Thoracic aorta (tissue), 2 donors: Measurements from ENCODE around the gene STIL. TPM values are rescaled to one million over a fixed set of nuclear protein-coding genes. Genes with fewer than 3 reads are reported as not detected.
A peak's percentile ranks its signal among the peaks of the same experiment; 100 is the strongest.

Source experiments
- ATAC-seq: fragments of 150-250 bp; one replicate; pipeline ENCODE4 v1.8.0; 2017; ENCODE audit warnings: low read depth; ENCODE audit not compliant: insufficient number of reproducible peaks, low FRiP score
- DNase-seq: peaks from one replicate; pipeline ENCODE4 v3.0.0-alpha.2; 2020; ENCODE audit warnings: low spot score
- H3K27ac ChIP-seq, 2 donors: fragments of 200-600 bp; sonication (generic); 1 replicate in 1 of 2; 2 replicates in 1 of 2; pipeline ENCODE4 v1.5.1; 2016; ENCODE audit warnings: mild to moderate bottlenecking in 2 of 2, moderate library complexity in 2 of 2
- H3K27me3 ChIP-seq: fragments of 200-600 bp; sonication (generic); replicated peaks from 2 replicates; pipeline ENCODE4 v1.6.0; 2016; ENCODE audit warnings: mild to moderate bottlenecking; ENCODE audit not compliant: insufficient read depth
- H3K36me3 ChIP-seq: fragments of 200-600 bp; sonication (generic); one replicate; pipeline ENCODE4 v1.5.1; 2016
- H3K4me1 ChIP-seq, 2 donors: fragments of 200-600 bp; sonication (generic); 1 replicate in 1 of 2; 2 replicates in 1 of 2; pipeline versions ENCODE4 v1.5.1 to v1.6.0; 2016; ENCODE audit warnings: low read depth in 2 of 2, mild to moderate bottlenecking in 1 of 2; ENCODE audit not compliant: control insufficient read depth in 1 of 2
- H3K4me3 ChIP-seq: fragments of 200-600 bp; sonication (generic); 2 replicates; pipeline ENCODE4 v1.5.1; 2016; ENCODE audit warnings: mild to moderate bottlenecking
- H3K9me3 ChIP-seq: fragments of 200-600 bp; sonication (generic); 2 replicates; pipeline ENCODE4 v1.5.1; 2016
- total RNA-seq, 2 donors: library from RNA; depleted of rRNA; stranded (reverse); fragments of >200 nt; gene quantifications; one replicate each; pipeline versions ENCODE4 v1.1.0 to v1.2.3, GENCODE V29; 2016
- TF ChIP-seq, protein P1 (sequence below): fragments of 200-600 bp; sonication (generic); IDR thresholded peaks from one replicate; pipeline ENCODE4 v1.5.1; 2019; ENCODE audit warnings: antibody characterized with exemption

STIL gene
- total RNA-seq, 2 donors from 2014 or later: 1.1 to 2.2 TPM

DNA sequence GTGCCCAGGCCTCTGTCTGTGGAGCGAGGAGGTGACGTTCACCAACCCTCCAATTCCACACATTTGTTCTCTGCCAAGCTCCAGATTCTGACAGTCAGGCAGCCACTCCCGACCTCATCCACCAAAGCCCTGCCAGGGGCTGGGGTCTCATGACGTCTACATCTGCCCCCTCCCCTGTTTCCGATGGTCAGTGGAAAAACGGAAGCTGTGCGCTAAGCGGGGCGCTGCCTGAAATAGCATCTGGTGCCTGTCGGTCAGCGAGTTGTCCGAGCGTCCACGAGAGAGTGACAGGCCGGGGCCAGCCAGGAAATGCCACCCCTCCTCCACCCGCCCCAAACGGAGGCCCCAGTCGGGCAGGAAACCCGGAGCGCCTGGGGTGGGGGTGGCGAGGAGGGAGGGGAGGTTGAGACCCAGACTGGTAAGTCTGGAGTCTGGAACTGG is 78.7 kb downstream of the STIL start:
- Histone ChIP-seq H3K36me3 (no peaks in the 10 kb centered on the region), H3K4me1 (peaks cover 9 to 16% of the 10 kb centered on the region in 2 donors), H3K9me3 (no peaks in the 10 kb centered on the region), H3K27ac (no peak overlapping the region), H3K4me3 (no peak overlapping the region), H3K27me3 (peaks cover 5% of the 10 kb centered on the region)
- DNase-seq: no peak
- ATAC-seq: no peak
- TF ChIP-seq, protein P1, sequence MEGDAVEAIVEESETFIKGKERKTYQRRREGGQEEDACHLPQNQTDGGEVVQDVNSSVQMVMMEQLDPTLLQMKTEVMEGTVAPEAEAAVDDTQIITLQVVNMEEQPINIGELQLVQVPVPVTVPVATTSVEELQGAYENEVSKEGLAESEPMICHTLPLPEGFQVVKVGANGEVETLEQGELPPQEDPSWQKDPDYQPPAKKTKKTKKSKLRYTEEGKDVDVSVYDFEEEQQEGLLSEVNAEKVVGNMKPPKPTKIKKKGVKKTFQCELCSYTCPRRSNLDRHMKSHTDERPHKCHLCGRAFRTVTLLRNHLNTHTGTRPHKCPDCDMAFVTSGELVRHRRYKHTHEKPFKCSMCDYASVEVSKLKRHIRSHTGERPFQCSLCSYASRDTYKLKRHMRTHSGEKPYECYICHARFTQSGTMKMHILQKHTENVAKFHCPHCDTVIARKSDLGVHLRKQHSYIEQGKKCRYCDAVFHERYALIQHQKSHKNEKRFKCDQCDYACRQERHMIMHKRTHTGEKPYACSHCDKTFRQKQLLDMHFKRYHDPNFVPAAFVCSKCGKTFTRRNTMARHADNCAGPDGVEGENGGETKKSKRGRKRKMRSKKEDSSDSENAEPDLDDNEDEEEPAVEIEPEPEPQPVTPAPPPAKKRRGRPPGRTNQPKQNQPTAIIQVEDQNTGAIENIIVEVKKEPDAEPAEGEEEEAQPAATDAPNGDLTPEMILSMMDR: no peak

DNA sequence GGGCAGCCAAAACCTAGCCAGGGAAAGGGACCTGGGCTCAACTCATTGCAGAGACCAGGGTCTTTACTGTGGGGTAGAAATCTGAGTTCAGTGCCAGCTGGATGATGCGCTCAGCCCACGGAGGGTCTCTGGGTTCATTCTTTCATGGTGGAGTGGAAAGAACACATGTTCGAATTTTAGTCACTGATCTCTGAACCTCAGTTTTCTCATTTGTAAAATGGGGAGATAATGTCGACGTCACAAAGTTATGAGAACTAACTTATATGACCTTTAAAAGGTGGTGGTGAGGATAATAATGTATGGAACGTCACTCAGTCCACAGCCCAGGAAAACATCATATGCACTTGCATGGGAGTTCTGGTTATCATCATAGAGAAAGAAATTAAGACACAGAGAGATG is 80.8 kb downstream of the STIL start:
- TF ChIP-seq, protein P1: no peak
- Histone ChIP-seq H3K27me3 (peaks cover 17% of the 10 kb centered on the region), H3K4me1 (peaks cover 9 to 16% of the 10 kb centered on the region in 2 donors), H3K36me3 (no peaks in the 10 kb centered on the region), H3K4me3 (no peak overlapping the region), H3K27ac (no peak overlapping the region), H3K9me3 (no peaks in the 10 kb centered on the region)
- DNase-seq (no peak), ATAC-seq (no peak)

DNA sequence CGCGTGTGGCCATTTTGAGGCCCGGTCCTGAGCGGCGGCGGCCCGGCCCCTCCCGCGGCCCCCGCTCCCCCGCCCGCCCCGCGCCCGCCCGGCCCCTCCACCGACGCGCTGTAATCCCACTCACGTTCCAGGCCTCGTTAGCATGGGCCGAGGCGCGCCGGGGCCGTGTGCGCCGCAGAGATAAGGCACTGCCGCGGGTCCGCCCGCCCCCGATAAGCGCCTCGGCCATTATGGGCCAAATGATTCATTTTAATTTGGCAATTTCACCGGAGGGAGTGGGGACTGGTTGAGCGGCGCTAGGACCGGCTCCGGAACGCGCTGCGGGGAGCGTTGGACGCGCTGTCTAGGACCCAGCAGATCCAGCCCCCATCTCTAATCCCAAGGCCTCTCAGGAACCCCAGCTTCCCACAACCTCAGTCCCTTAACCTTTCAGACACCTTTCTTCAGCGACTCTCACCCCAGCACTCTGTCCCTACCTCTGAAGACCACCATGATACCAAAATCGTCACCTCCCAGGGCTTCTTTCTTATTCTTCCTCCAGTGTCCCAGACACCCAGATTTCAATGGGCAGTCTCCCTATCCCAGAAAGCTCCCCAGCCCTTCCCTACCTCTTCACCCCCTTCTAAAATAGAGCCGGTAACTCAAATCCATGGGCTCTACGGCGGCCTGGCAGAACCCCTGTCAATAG is 81.6 kb downstream of the STIL start, which contains the start of gene TAL1:
TSS of gene TAL1 (minus strand) at position 39 of the 688 bp plus-strand sequence. CDS start 6,337 bp downstream, outside the sequence.
- Histone ChIP-seq H3K27ac (no peak within 1 kb of the TSS), H3K36me3 (no peaks in the 10 kb centered on the region), H3K27me3 (peaks cover 19% of the 10 kb centered on the region), H3K9me3 (no peaks in the 10 kb centered on the region), H3K4me3 (peak within 1 kb of the TSS; percentile 71), H3K4me1 (peaks cover 9 to 16% of the 10 kb centered on the region in 2 donors)
- ATAC-seq (peak; percentile 17), DNase-seq (no peak)
- TF ChIP-seq, protein P1: no peak

DNA sequence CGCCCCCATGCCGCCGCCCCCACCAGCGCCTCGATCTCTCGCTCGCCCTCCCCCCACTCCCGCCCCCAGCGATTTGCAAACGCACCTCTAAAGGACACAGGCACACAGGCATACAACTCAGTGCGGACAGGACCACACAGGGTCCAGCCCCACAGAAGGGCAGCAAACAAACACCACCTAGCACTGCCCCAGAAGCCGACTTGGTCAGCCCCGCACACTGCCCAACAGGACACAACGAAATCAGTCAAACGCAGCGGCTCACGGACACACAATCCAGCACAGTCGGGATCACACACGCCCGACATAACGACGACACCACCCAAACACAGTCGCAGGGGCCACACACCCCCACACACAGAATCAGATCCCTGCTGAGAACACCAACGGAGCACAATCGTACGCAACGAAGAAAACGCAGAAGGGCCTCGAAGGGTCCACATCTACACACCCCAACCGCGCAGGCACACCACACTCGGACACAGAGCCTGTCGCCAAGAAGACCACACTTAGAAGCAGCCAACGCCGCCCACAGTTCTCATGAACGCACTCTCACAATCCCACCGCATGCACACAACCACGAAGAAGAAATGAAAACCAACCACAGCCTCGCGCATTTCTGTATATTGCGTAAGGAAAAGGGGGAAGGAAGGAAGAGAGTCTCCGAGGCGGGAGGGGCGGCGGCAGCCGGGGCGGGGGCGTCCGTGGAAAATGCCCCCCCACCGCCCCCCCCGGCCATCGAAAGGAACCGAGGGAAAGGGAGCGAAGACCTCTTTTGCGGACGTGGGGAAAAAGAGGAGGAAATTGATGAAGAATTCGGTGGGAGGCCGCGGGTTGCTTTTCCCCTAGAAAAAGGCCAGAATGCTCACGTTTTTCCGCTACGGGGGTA is 82.4 kb downstream of the STIL start:
- Histone ChIP-seq H3K27me3 (peaks cover 24% of the 10 kb centered on the region), H3K36me3 (no peaks in the 10 kb centered on the region), H3K27ac (no peak overlapping the region), H3K4me3 (peak overlapping the region; percentile 71), H3K4me1 (peaks cover 9 to 16% of the 10 kb centered on the region in 2 donors), H3K9me3 (no peaks in the 10 kb centered on the region)
- no peak for ATAC-seq
- DNase-seq: no peak
- TF ChIP-seq, protein P1: no peak

DNA sequence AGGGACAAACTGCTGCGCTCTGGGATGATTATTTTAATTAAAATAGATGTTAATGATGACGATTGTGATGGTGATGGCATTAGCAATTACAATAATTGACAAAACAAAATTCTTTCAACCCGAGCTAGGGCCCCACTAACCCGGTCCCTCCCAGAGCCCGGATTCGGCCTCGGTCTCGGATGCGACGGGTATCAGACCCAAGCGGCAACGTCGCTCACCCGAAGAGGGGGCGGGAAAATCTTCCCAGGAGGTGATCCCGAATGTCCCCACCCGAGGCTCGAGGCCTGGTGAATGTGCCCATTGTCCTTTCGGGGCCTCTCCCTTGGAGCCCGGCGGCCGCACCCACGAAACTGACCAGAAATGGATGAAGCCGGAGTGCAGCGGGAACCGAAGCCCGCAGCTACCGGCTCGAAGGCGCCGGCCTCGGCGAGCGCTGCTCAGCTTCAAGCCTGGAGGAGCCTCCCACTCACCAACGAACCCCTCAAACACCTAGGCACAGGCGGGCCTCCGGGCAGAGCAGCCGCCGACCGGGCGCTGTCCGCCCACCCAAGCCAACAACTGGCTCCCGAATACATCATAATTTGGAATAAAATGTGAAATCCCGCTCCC is 83.2 kb downstream of the STIL start:
- Histone ChIP-seq H3K27me3 (peaks cover 24% of the 10 kb centered on the region), H3K4me3 (peak overlapping the region; percentile 71), H3K9me3 (no peaks in the 10 kb centered on the region), H3K27ac (no peak overlapping the region), H3K36me3 (no peaks in the 10 kb centered on the region), H3K4me1 (peaks cover 10 to 18% of the 10 kb centered on the region in 2 donors)
- TF ChIP-seq, protein P1: no peak
- ATAC-seq (no peak), DNase-seq (no peak)
